OCI-LY3 (cell line): ENCODE results near the gene CISH.

Experiments used
- H2AFZ ChIP-seq: fragments of 200-600, 300-600 bp; shearing (Covaris generic); 2 replicates; pipeline ENCODE4 v1.6.0; 2014; ENCODE audit warnings: antibody characterized with exemption, low read depth, low read length
- H3K27ac ChIP-seq: fragments of 200-600, 300-600 bp; sonication (generic); 2 replicates; pipeline ENCODE4 v1.5.1; 2014; ENCODE audit warnings: mild to moderate bottlenecking, low read length, moderate library complexity, mixed read lengths
- H3K27me3 ChIP-seq: fragments of 200-600, 300-600 bp; sonication (generic); 2 replicates; pipeline ENCODE4 v1.6.1; 2014; ENCODE audit warnings: low read depth, low read length, mixed read lengths
- H3K36me3 ChIP-seq: fragments of 200-600, 300-600 bp; sonication (generic); replicated peaks from 2 replicates; pipeline ENCODE3; 2014; ENCODE audit warnings: low read depth, low read length, mixed read lengths
- H3K4me1 ChIP-seq: fragments of 300-600, 200-600 bp; sonication (generic); 2 replicates; pipeline ENCODE4 v1.6.1; 2014; ENCODE audit warnings: low read length, mixed read lengths
- H3K4me2 ChIP-seq: fragments of 200-600, 300-600 bp; sonication (generic); 2 replicates; pipeline ENCODE4 v1.6.1; 2014; ENCODE audit warnings: low read length, mixed read lengths
- H3K4me3 ChIP-seq: fragments of 300-600, 200-600 bp; sonication (generic); 2 replicates; pipeline ENCODE4 v1.5.1; 2014; ENCODE audit warnings: antibody characterized with exemption, mild to moderate bottlenecking, low read length, moderate library complexity
- H3K79me2 ChIP-seq: fragments of 300-600, 200-600 bp; shearing (Covaris generic); 2 replicates; pipeline ENCODE4 v1.6.1; 2014; ENCODE audit warnings: mild to moderate bottlenecking, low read length, mixed read lengths
- H3K9ac ChIP-seq: fragments of 300-600, 200-600 bp; shearing (Covaris generic); 2 replicates; pipeline ENCODE4 v1.6.0; 2014; ENCODE audit warnings: mild to moderate bottlenecking, low read length, moderate library complexity
- H3K9me3 ChIP-seq: fragments of 200-600, 300-600 bp; shearing (Covaris generic); 2 replicates; pipeline ENCODE4 v1.6.1; 2014; ENCODE audit warnings: low read length, mixed read lengths; ENCODE audit not compliant: insufficient read depth
- H4K20me1 ChIP-seq: fragments of 200-600, 300-600 bp; sonication (generic); 2 replicates; pipeline ENCODE4 v1.6.1; 2016; ENCODE audit warnings: low read length, mixed read lengths; ENCODE audit not compliant: insufficient read depth
- CTCF ChIP-seq: fragments of 200-600, 300-600 bp; sonication (generic); IDR thresholded peaks from 2 replicates; pipeline ENCODE4 v1.5.1; 2014; ENCODE audit warnings: antibody characterized with exemption, low read length, low read depth
- EZH2phosphoT487 ChIP-seq: fragments of 200-600 bp; shearing (Covaris generic); IDR thresholded peaks from 2 replicates; pipeline ENCODE4 v1.6.1; 2018; ENCODE audit warnings: antibody characterized with exemption, mixed run types, low read depth

The CISH gene

DNA sequence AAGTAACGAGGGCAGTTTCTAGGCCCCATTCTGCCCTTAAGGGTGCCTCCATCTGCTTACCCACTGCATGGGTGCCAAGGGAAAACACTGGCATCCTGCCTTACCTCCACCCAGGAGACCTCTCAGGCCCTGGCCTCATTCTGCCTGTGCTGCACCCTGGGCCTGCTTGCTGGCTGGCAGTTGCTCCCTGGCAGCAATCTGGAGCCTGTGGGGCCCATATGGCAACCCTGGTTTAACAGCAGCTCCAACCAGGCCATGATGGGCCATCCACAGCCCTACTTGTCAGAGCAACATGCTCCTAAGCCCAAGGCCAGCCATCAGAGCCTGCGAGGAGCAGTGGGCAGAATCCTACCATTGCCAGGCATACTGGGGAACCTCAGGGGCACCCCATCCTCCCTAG, 47.7 kb downstream of the CISH start:
- Histone ChIP-seq H3K4me2 (no peak overlapping the region), H3K36me3 (no peaks in the 10 kb centered on the region), H3K9ac (no peak overlapping the region), H2AFZ (no peak overlapping the region), H3K9me3 (no peaks in the 10 kb centered on the region), H4K20me1 (no peaks in the 10 kb centered on the region), H3K4me1 (peaks cover 13% of the 10 kb centered on the region), H3K4me3 (no peak overlapping the region), H3K27ac (no peak overlapping the region), H3K27me3 (peaks cover 10% of the 10 kb centered on the region; the same call in 1 of the 2 replicates), H3K79me2 (no peaks in the 10 kb centered on the region)
- TF ChIP-seq EZH2phosphoT487, result no peak

- Histone ChIP-seq H3K9me3 (no peaks in the 10 kb centered on the region), H3K4me3 (no peak overlapping the region), H3K79me2 (no peaks in the 10 kb centered on the region), H3K27me3 (peaks cover 16% of the 10 kb centered on the region), H3K4me2 (no peak overlapping the region), H3K36me3 (no peaks in the 10 kb centered on the region), H2AFZ (no peak overlapping the region), H3K9ac (no peak overlapping the region), H4K20me1 (no peaks in the 10 kb centered on the region), H3K27ac (no peak overlapping the region), H3K4me1 (peaks cover 7% of the 10 kb centered on the region)
- no peak for TF ChIP-seq CTCF
- TF ChIP-seq EZH2phosphoT487, result no peak
Measured at GRCh38 chr3:50562861-50563260, 48.7 kb downstream of the CISH start.

- no peaks in the 10 kb centered on the region for H4K20me1 ChIP-seq
- no peaks in the 10 kb centered on the region for H3K9me3 ChIP-seq
- no peak overlapping the region for H3K4me3 ChIP-seq
- peaks cover 9% of the 10 kb centered on the region for H3K27me3 ChIP-seq
- no peaks in the 10 kb centered on the region for H3K36me3 ChIP-seq
- H2AFZ ChIP-seq, result no peak overlapping the region
- no peak overlapping the region for H3K9ac ChIP-seq
- no peaks in the 10 kb centered on the region for H3K4me1 ChIP-seq
- TF ChIP-seq CTCF (no peak), EZH2phosphoT487 (no peak)
- no peak overlapping the region for H3K4me2 ChIP-seq
- H3K79me2 ChIP-seq, result no peaks in the 10 kb centered on the region
- H3K27ac ChIP-seq, result no peak overlapping the region
Measured at GRCh38 chr3:50559702-50560101, 51.9 kb downstream of the CISH start.

- H2AFZ ChIP-seq, result no peak overlapping the region
- H3K79me2 ChIP-seq, result no peaks in the 10 kb centered on the region
- no peak overlapping the region for H3K9ac ChIP-seq
- peaks cover 9% of the 10 kb centered on the region for H3K27me3 ChIP-seq
- no peak overlapping the region for H3K4me2 ChIP-seq
- H3K4me1 ChIP-seq, result peaks cover 5% of the 10 kb centered on the region
- no peak for TF ChIP-seq CTCF
- TF ChIP-seq EZH2phosphoT487, result no peak
- no peaks in the 10 kb centered on the region for H3K36me3 ChIP-seq
- H4K20me1 ChIP-seq, result no peaks in the 10 kb centered on the region
- H3K27ac ChIP-seq, result no peak overlapping the region
- no peaks in the 10 kb centered on the region for H3K9me3 ChIP-seq
- no peak overlapping the region for H3K4me3 ChIP-seq
Measured at GRCh38 chr3:50557915-50558314, 53.7 kb downstream of the CISH start.

GRCh38 chr3:50557106-50557505, 54.5 kb downstream of the CISH start:
- H3K27ac ChIP-seq, result no peak overlapping the region
- H2AFZ ChIP-seq, result no peak overlapping the region
- no peak overlapping the region for H3K4me2 ChIP-seq
- TF ChIP-seq CTCF, result no peak
- no peak for TF ChIP-seq EZH2phosphoT487
- no peaks in the 10 kb centered on the region for H3K36me3 ChIP-seq
- no peaks in the 10 kb centered on the region for H4K20me1 ChIP-seq
- no peak overlapping the region for H3K4me3 ChIP-seq
- peaks cover 8% of the 10 kb centered on the region for H3K4me1 ChIP-seq
- no peaks in the 10 kb centered on the region for H3K79me2 ChIP-seq
- no peak overlapping the region for H3K9ac ChIP-seq
- H3K9me3 ChIP-seq, result no peaks in the 10 kb centered on the region
- peaks cover 14% of the 10 kb centered on the region for H3K27me3 ChIP-seq
